SK-N-SH (cell line): ENCODE data around the gene DDRGK1.
"Not testable (repeated sequence)": the region's sequence is repeated elsewhere in the genome, so short reads cannot be mapped to it uniquely, and the experiment has no call there.

Experiments used
- CTCF ChIP-seq: fragments of 200-600 bp; sonication (generic); IDR thresholded peaks from 2 replicates; pipeline ENCODE4 v1.6.1; 2017; ENCODE audit warnings: antibody characterized with exemption, mild to moderate bottlenecking, moderate library complexity
- EP300 ChIP-seq, 2 experiments: IDR thresholded peaks; 2 replicates each; pipeline versions ENCODE4 v1.4.0 to v1.6.1; 2012; ENCODE audit warnings: borderline replicate concordance in 1 of 2, low read depth in 1 of 2, low read length in 1 of 2
- EZH2phosphoT487 ChIP-seq: fragments of 200-600 bp; sonication (generic); IDR thresholded peaks from 2 replicates; pipeline ENCODE4 v1.6.1; 2017; ENCODE audit warnings: low read depth, mixed run types, mild to moderate bottlenecking, antibody characterized with exemption, moderate library complexity, borderline replicate concordance
- FOSL2 ChIP-seq: IDR thresholded peaks from 2 replicates; pipeline ENCODE4 v1.4.0; 2012; ENCODE audit warnings: low read depth, mild to moderate bottlenecking, moderate library complexity, borderline replicate concordance
- FOXM1 ChIP-seq: IDR thresholded peaks from 2 replicates; pipeline ENCODE4 v1.4.0; 2012; ENCODE audit warnings: low read depth, mild to moderate bottlenecking
- GATA2 ChIP-seq: sonication (generic); formaldehyde crosslinking; IDR thresholded peaks from 2 replicates; pipeline ENCODE4 v1.5.0; 2020; ENCODE audit warnings: mild to moderate bottlenecking, missing genetic modification reagents
- JUND ChIP-seq: IDR thresholded peaks from 2 replicates; pipeline ENCODE4 v1.4.0; 2012
- REST ChIP-seq: IDR thresholded peaks from 2 replicates; pipeline ENCODE4 v1.6.1; 2012; ENCODE audit warnings: mild to moderate bottlenecking, low read depth, low read length, moderate library complexity
- SMC3 ChIP-seq: IDR thresholded peaks from 2 replicates; pipeline ENCODE4 v1.6.1; 2012; ENCODE audit warnings: low read depth, low read length, improper control_type of control experiment
- USF1 ChIP-seq: IDR thresholded peaks from 2 replicates; pipeline ENCODE4 v1.4.0; 2012; ENCODE audit warnings: low read depth, borderline replicate concordance
- USF2 ChIP-seq: fragments of 150-350 bp; IDR thresholded peaks from 2 replicates; pipeline ENCODE4 v1.6.1; 2017; ENCODE audit warnings: antibody characterized with exemption, low read length, low read depth, borderline replicate concordance

GRCh38 chr20:3152057-3152644 is 52.3 kb downstream of the DDRGK1 start:
- not testable (repeated sequence) for TF ChIP-seq CTCF; FOSL2; USF2; EP300 (IDR thresholded peaks at IDR 0.05; ENCODE audit: borderline replicate concordance in 1 of 2, low read depth in 1 of 2, low read length in 1 of 2); REST; EZH2phosphoT487; GATA2; JUND; FOXM1; SMC3; USF1
